Stimulated activated CD4-positive, alpha-beta T cell treated with anti-CD3 and anti-CD28 coated beads, Interleukin-2, amount 100 ng/mL, for 24 hours (primary cell): Measurements from ENCODE around the gene UGT1A7.

Source experiments
- DNase-seq, 2 donors: peaks; one replicate each; pipeline ENCODE4 v3.0.0-alpha.2; 2020

Gene UGT1A7

DNA sequence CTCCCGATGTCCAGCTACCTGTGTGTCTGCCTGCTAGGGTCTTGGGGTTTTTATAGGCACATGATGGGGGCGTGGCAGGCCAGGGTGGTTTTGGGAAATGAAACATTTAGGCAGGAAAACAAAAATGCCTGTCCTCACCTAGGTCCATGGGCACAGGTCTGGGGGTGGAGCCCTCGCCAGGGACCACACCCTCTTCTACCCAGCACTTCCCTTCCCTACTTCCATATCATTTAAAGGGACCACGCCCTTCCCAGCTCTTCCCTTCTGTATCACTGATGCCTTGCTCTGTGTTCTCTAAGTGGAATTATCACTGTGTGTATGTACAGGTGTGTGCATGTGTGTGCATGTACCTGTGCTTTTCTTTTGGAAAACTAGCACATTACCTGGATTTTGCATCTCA lies 84.7 kb downstream of the UGT1A7 start:
- DNase-seq, result no peak

DNA sequence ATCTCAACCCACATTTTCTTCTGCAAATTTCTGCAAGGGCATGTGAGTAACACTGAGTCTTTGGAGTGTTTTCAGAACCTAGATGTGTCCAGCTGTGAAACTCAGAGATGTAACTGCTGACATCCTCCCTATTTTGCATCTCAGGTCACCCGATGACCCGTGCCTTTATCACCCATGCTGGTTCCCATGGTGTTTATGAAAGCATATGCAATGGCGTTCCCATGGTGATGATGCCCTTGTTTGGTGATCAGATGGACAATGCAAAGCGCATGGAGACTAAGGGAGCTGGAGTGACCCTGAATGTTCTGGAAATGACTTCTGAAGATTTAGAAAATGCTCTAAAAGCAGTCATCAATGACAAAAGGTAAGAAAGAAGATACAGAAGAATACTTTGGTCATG lies 86.4 kb downstream of the UGT1A7 start:
- DNase-seq, result no peak

DNA sequence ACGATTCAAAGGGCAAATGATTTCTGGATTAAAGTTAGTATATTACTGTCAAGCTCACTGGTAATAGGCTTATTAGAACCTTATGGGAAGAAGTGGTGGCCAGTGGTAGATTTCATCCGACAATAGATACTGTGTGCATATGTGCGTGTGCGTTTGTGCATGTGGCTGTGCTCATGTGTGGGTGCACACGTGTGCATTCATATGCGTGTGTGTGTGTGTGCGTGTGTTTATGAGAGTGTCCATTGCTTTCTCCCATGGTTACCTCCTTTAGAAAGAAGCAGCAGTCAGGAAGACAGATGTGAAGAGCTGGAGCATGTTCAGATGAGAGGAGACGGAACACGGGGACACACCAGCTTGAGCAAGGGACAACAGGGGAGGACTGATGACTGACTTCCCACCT lies 87.6 kb downstream of the UGT1A7 start:
- DNase-seq, result no peak

DNA sequence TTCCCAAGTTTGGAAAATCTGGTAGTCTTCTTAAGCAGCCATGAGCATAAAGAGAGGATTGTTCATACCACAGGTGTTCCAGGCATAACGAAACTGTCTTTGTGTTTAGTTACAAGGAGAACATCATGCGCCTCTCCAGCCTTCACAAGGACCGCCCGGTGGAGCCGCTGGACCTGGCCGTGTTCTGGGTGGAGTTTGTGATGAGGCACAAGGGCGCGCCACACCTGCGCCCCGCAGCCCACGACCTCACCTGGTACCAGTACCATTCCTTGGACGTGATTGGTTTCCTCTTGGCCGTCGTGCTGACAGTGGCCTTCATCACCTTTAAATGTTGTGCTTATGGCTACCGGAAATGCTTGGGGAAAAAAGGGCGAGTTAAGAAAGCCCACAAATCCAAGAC lies 90.5 kb downstream of the UGT1A7 start:
- no peak for DNase-seq

DNA sequence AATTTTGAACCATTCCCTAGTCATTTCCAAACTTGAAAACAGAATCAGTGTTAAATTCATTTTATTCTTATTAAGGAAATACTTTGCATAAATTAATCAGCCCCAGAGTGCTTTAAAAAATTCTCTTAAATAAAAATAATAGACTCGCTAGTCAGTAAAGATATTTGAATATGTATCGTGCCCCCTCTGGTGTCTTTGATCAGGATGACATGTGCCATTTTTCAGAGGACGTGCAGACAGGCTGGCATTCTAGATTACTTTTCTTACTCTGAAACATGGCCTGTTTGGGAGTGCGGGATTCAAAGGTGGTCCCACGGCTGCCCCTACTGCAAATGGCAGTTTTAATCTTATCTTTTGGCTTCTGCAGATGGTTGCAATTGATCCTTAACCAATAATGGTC lies 90.9 kb downstream of the UGT1A7 start:
- no peak for DNase-seq

DNA sequence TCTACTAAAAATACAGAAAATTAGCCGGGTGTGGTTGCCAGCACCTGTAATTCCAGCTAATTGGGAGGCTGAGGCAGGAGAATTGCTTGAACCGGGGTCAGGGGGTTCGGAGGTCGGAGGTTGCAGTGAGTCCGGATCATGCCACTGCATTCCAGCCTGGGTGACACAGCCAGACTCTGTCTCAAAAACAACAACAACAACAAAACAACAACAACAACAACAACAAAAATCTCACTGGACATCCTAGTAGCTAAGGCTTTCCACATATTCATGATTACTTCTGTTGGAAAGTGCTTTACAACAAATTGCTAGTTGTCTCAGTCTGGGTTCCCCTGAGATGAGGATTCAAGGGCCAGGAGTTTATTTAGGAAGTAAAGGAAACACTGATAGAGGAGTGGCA lies 92.2 kb downstream of the UGT1A7 start:
- no peak for DNase-seq

DNA sequence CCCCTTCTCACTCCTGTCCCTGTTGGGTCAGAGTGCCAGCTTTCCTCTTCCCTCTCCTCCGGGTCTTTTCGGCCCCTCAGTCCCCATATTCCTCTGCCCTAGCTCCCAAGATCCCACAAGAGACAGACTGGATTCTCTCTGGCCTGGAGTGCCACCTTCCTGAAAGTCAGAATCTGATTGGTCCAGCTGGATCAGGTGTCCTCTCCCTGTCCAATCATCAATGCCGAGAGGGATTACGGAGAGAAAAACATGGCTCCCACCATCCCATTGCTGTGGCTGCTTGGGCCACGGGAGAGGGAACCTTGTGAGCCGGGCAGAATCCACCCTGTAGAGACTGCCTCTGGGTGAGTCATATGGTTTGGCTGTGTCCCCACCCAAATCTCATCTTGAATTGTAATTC lies 93.7 kb downstream of the UGT1A7 start:
- DNase-seq, result no peak

DNA sequence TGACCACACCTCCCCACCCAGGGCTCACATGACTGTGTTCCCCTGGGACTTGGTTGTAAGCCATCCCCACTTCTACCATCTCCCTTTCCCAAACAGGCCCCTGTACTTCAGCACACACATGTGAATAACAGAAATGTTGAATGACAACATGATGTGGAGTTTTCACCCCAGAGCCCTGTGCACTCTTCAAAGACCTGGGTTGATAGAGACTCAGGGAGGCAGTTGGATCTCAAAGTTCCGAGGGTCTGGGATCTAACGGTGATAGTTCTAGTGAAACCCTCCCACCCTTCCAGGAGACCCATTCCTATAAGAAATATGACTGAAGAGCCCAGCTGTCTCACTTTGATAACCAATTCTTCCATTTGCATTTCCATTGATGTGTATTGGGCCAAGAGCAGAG lies 96.3 kb downstream of the UGT1A7 start, which contains the start of gene MROH2A:
Gene MROH2A, plus strand, starts transcription at position 301 of the 400 bp plus-strand sequence. CDS start 1,029 bp downstream, outside the sequence.
- no peak for DNase-seq

DNA sequence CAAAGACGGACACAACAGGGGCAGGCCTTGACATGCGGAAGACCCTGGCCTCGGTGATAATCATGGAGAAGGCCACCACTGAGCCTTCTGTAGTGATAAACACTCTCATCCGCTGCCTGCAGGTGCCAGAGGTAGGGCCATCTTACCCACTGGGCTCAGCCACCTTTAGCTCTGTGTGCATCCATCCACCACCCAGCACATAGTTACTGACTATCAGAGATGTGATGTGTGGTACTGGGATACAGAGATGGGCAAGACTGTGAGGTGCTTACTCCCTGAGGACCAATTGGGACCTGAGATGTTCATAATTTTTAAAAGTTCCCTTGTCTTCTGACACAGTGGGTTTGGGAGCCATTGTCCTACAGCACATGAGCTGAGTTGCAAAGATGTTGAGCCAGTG lies 98.0 kb downstream of the UGT1A7 start:
- no peak for DNase-seq

DNA sequence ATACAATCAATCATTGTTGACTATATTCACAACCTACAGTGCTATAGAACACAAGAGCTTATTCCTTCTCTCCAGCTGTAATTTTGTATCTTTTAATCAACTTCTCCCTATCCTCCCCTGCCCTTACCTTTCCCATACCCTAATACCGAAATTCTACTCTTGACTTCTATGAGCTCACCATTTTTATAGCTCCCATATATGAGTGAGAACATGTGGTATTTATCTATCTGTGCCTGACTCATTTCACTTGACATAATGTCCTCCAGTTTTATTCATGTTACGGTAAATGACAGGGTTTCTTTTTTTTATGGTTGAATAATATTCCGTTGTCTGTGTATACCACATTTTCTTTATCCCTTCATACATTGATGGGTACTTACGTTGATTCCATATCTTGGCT lies 99.1 kb downstream of the UGT1A7 start:
- DNase-seq, result no peak

DNA sequence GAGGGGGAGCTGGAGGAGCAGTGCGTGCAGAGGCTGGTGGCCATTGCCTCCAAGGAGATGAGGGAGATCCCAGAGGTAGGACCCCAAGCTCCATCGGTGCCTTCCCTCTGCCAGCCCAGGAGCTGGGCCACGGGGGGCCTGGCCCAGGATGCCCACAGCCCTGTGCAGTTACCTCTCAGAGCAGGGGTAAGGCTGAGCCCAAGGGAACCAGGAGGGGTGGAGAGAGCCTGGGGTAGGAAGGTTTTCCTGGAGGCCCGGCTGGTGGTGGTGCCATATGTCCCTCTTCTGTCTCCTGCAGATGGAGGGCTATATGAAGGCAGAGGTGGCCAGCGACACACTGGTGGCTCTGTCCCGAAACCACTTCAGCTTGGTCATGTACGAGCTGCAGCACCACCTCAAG lies 107.9 kb downstream of the UGT1A7 start:
- peak in 1 of 2 donors; percentile 16 for DNase-seq

DNA sequence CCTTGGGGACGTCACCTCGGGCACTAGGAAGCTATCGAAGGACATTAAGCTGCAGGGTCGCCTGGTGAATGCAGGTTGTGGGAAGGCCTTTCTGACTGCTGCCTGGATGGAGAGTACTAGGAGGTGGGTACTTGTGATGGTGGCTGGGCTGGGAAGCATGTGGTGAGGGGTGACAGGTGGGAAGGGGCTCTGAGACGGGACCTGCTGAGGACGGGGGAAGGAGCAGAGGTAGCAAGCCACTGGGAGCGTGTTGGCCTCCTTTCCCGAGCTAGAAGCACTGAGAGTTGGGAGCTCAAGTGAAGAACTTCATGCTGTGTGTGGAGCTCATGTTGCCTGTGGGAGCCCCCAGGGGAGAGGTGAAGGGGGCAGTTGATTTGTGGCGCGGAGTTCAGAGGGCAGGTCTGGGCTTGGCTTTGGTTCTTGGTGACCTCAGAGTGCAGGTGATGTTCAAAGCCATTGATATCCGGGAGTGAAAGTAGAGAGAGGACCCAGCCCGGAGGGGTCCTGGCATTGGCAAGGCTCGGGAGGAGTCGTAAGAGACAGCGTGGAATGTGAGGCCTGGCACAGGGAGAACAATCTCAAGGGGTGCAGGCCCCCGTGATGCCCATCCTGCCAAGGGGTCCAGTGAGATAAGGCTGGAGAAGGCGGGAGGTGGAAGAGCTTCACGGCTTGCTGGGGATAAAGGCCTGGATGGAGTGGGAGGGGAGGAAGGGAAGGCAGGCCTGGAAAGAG lies 109.6 kb downstream of the UGT1A7 start:
- peak in 1 of 2 donors; percentile 9 for DNase-seq

DNA sequence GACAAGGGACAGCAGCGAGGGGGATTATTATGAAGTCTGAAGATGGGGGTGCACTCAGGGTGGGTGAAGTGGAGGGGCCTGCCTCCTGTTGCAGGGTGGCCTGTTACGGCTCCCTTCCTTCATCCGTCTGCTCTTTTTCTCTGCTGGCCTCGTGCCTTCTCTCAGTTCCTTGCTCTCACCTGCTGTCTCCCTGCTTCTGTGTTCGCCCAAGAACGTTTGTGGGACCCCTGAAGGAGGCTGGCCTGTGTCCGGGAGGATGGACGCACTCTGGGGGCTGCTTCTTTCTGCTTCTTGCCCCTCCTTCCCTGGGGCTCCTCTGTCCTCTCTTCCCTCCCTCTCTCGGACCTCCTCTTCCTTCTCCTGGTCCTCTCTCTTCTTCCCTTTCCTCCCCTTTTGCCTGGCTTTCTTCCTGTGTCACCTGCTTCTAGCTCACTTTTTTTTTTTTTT lies 110.2 kb downstream of the UGT1A7 start:
- DNase-seq, result peak in 1 of 2 donors; percentile 6

DNA sequence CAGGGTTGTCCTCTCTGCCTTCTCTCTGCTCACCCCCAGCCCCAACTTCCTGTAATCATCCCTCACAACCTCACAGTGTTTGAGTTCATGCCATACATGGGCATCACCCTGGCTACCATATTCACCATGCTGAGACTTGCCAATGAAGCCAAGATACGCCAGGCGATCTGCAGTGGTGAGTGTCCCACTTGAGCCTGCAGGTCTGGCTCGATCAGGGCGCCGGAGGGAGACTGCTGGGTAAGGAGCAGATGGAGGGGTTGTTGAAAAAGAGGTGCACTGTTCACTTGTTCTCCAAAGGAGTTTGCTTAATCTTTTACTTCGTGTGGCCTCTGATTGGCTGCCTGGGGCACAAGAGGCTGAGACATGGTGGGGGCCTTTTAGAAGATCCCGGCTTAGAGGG lies 111.0 kb downstream of the UGT1A7 start:
- no peak for DNase-seq

DNA sequence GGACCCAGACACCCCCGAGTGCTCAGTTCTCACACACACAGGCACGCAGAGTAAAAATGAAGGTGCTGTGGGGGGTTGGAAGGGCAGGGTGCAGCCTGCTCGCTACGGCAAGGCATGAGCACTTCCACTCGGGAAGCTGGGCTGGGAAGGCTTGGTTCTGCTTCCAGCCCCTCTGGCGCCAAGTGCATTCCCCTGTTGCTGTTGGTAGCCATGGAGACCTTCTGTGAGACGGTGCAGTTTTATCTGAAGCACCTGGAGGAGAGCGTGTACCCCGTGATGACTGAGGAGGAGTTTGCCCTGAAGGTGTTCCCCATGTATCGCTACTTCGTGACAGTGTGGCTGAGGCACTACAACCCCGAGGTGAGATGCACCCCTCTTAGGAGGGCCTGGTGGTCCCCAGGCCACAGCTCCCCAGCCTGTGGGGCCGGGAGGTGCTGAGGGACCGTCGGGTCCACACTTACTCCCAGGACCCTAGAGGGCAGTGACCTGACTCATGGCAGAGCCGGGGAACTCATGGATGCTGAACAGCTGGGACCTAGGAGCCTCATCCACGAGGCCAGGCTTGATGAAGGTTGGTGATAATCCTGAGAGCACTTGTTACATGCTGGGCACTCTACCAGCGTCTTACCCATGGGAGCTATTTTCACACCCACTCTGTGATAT lies 111.9 kb downstream of the UGT1A7 start:
- peak in 1 of 2 donors; percentile 10 for DNase-seq

DNA sequence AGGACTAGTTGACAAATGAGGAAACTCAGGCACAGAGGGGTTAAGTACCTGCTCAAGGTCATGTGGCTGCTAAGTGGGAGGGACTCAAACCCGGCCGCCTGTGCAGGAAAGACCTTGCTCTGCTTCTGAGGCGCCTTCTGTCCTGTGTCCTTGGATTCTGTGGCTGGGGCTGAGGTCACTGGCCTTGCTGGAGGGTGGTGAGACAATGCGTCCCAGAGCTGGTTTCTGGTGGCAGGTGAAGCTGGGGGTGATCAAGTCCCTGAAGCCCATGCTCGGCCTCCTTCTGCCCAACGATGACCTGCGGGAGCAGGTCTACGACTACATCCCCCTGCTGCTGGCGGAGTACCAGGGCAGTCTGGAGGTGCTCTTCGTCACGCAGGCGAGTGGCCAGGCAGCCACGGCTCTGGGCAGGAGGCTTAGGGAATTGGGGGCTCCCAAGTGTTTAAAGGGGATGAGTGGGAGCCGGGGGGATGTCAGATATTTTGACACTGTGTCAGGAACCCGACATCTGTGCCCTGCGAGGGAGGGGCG lies 112.5 kb downstream of the UGT1A7 start:
- peak in 1 of 2 donors; percentile 13 for DNase-seq

DNA sequence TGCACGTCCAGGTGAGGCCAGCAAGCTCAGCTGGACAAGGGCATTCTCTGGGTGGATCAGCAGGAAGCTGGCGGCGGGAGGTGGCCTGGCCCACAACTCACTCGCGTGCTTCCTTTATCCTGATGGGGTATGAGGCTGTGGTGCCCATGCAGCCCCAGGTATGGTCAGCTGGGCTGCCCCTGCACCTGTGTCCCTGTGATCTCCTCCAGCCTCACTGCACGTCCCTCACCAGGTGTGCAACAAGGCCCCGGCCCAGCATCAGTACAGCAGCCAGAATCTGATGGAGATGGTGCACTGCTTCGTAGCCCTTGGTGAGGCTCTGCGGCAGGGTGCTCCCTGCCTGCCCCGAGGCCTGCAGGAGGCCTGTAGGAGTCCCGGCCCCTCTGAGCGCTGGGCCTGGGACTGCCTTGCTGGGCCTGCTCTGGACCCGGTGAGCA lies 114.1 kb downstream of the UGT1A7 start:
- DNase-seq, result peak in 1 of 2 donors; percentile 12

DNA sequence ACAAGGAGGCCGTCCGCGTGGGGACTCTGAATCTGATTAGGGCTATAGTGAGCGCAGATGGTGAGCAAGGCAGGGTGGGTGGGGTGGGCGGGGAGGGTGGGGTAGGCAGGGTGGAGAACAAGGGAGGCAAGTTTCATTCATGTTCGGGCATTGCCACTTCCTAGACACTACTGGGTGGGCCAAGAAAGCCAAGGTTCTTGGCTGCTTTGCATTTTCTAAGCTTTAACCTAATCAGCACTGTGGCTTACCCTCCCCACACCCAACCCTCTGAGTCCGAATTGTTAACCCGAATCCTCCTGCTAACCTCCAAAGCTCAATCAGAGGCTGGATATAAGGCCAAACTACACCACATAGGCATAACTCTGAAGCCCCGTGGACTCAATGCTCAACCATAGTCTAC lies 114.6 kb downstream of the UGT1A7 start:
- no peak for DNase-seq

DNA sequence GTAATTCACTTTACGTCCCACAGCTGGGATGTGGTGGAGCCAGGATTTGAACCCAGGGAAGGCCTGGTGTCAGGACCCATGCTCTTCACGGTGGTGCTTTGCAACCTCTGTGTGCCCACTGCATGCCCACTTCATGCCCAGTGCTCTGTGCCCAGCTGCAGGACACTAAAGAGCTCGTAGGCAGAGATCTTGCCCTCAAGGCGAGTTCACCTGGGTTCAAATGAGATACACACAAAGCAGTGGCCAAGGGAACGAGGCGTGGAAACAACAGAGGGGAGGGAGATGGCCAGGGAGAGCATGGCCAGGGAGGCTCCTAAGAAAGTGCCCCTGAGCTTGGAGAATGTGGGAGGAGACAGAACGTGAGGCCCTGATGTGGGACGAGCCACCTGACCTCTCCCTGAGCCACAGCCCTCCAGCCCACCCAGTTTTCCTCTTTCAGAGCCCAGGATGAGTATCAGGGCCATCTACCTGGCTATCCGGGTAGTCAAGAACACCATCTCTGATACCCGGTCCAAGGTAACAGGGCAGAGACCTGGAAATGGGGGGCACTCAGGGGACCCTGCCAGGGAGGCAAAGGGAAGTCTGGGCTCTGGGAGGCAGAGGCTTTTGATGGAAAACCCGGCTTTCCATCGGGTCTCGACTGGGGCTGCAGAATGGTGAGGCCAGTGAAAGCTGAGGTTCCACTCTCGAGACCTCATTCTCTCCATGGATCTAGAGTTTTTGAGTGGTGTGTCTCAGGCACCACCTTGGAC lies 116.8 kb downstream of the UGT1A7 start:
- DNase-seq, result peak in 1 of 2 donors; percentile 12

DNA sequence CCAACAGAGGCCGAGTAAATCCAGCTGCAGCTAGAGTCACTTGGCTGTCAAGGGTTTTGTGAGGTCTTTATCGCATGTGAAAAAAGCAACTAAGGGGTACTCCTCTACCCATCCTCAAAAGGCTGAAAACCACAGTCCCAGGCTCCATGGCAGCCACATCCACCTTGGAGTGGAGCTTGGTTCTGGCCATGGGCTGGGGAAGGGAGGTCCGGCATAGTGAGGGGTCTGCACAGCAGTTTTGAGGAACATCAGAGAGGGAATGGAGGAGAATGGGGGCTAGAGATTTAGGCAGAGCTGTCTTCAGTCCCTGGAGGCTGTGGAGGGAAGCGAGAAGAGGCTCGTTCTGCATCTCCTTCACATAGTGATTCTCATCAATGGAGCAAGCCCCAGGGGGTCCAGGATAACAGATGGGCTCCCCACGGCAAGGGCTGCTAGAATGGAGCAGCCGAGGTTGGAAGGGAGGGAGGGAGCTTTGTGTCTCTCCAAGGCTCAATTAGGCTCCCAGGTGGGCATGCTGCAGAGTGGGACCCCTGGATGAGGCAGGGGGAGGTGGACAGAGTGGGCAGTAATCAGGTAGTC lies 117.5 kb downstream of the UGT1A7 start:
- DNase-seq, result peak in 1 of 2 donors; percentile 8

DNA sequence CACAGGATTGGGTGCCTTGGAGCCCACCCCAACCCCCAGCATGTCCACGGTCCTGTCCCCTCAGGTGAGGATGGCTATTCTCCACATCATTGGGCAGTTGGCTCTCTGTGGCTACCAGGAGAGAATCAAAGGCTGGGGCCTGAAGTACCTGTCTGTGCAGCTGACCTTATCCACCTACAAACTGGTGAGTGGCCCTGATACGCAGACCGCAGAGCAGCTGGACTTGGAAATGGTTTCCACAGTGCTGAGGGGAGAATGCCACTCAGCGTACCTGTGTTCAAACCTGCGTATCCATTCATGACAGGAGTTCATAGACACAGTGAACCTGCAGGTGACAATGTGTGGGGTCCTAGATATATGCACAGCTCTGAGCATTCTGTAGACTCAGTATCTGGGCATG lies 118.0 kb downstream of the UGT1A7 start:
- no peak for DNase-seq

DNA sequence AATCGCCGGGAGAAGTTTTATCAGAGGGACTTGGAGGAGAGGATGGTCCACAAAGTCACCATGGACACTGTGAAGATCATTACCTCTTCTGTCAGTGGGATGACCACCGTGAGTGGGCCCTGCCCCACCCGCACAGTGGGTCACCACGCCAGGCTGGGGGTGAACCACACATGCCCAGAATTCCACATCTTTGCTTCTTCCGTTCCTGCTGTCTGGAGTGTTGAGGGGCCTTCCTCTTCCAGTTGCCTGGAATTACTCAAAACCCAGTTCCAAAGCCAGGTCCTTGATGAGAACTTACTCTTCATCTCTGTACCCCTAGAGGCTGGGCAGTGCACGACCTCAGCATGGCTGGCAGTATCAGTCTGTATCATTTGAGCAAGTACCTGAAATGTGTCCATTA lies 118.5 kb downstream of the UGT1A7 start:
- peak in 1 of 2 donors; percentile 13 for DNase-seq
